CD4-positive, alpha-beta T cell treated with Interleukin-17A for 1 hour (primary cell): ENCODE data around the gene GCSH.

Source experiments
- DNase-seq: peaks from one replicate; pipeline ENCODE4 v3.0.0-alpha.2; 2020

Gene GCSH

DNA sequence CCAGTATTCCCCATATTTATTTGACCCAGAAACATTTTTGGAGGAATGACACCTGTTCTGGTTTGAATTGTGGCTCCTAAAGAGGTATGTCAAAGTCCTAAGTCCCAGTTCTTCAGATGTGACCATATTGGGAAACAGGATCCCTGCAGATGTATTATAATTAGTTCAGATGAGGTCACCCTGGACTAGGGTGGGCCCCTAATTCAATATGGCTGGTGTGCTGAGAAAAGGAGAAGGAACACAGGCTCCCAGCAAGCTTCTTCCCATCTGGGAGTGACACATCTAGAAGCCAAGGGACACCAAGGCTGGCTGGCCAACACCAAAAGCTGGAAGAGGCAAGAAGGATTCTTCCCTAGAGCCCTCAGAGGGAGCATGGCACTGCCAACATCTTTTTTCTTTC is 3.8 kb upstream of the GCSH start:
- no peak for DNase-seq

- no peak for DNase-seq
Measured at GRCh38 chr16:81097230-81097629, 1.0 kb upstream of the GCSH start.

DNA sequence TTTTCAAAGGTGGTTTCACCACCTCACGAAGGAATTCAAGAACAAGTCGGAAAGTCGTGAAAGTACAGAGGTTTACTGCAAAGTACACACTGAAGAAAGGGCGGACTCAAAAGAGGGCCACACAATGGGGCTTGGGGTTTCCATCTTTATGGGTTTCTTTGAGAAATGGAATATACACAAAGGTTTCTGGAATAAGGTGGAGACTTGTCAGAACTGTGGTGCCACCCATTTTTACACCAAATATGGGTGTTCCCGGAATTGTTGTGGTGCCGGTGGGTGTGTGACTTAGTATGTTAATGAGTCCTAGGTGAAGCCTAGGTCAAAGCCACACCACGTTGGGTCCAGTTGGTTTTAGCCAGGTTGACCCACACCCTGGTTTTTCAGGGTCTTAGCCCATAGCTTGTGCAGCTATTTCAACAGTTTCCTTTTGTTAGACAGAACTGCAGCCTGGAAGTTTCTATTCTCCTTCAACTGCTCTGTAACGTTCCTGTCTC is 567 bp upstream of the GCSH start:
- no peak for DNase-seq

DNA sequence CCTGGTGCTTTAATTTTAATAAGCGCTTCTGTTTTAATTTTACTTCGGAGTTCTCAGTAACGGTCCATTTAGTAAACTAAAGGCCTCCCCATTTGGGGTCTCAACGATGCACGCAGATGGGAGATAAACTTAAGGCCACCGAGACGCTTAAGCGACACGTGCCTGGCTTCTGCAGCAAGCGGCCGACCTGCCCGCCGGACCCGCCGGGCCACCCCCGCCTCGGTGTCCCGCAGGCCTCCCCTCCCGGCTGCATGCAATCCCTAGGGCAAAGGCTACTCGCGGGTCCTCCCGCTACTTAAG is 592 bp downstream of the GCSH start:
- no peak for DNase-seq

- DNase-seq = no peak
Measured at GRCh38 chr16:81094771-81095251, 1.4 kb downstream of the GCSH start.

DNA sequence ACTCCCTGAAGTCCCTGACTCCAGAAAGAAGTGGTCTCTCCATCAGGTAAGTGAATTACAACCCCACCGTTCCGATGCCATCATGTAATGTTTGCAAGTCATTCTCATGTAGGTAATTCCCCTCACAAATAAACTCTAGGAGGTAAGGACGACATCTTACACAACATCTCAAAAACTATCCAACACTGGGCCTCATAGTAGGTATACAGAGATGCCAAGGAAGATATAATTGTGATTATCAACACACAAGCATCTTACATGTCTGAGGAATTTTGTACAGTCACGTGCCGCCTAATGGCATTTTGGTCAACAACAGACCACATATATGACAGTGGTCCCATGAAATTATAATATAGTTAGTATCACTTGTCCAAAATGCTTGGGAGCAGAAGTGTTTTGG is 7.4 kb downstream of the GCSH start:
- no peak for DNase-seq

GRCh38 chr16:81081014-81081413 is 15.2 kb downstream of the GCSH start:
- DNase-seq = no peak

DNA sequence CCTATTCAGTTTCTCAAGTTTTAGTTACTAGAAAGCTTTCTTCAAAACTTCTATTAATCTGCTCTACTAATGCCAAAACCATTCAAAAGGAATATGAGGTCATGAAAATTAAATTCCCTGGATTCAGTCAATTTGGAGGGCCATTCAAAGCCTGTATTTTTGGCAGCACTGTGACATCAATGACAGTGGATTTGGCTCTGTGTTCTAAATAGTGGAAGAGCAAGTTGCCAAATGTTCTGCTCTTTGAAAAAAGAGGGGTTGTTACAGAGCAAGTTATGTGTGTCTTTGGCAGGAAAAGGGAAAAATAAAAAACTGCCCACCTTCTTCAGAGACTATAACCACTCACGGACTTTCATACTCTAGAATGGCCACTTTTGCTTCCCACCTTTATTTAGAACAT is 16.0 kb downstream of the GCSH start:
- DNase-seq = no peak

DNA sequence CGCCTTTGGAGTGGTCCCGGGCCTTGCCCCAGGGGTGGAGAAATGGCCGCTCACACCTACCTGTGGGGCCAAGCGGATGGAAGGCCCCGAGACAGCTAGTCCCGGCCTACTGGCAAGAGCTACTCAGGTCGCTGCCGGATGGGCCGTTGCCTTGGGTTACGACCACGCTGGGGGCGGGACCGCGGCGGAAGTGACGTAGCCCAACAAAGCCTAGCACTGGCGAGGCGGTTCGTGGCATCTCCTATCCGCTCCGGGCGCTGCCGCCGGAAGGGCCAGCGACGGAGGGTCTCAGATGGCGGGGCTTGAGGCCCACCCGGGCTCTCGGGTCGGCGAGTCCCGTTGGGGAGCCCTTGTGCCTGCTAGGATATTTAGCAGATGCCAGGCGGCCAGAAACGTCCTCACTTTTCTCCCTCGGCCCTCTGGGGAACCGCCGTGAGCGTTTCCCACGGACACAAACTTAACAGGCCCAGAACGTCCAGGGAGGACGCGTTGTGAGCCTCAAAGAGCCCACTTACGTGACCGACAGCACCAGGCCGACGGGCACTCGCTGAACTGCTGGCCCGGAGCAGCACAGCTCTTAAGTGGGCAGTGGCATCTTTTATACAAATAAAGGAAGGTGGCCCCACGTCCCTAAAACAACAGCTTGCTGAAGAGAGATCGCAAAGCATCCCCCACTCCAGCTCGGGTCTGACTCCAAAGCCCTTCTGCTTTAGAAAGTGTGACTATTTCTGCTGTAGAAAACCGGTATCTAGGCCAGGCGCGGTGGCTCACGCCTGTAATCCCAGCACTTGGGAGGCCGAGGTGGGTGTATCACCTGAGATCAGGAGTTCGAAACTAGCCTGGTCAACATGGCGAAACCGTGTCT is 18.9 kb downstream of the GCSH start, which contains the start of gene C16orf46:
C16orf46 (minus strand) TSS at position 163 of the 865 bp plus-strand sequence. CDS start 13,283 bp downstream, outside the sequence.
- peak; percentile 96 for DNase-seq

GRCh38 chr16:81076566-81077075 is 19.6 kb downstream of the GCSH start:
- DNase-seq = peak; percentile 96

GRCh38 chr16:81073560-81074330 is 22.4 kb downstream of the GCSH start:
- no peak for DNase-seq

GRCh38 chr16:81071805-81072204 is 24.4 kb downstream of the GCSH start:
- DNase-seq = no peak

DNA sequence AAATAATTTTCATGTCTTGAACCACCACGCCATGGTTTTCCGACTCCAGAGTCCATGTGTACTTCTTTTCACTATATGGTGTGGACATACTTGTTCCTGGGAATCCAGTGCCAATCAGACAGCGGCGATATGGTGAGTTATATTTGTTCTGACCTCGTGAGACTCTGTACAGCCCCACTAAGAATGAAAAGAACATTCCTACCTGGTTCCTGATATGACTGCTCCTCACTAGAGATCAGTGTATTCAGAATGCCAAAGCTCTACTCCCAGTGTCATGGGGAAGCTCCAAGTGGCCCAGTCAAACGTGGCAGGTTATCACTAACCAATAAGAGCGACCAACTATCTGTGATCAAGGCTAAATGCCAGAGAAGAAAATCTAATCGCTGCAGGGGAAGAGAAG is 25.2 kb downstream of the GCSH start:
- DNase-seq = no peak

- DNase-seq = no peak
Measured at GRCh38 chr16:81069063-81069462, 27.1 kb downstream of the GCSH start.

DNA sequence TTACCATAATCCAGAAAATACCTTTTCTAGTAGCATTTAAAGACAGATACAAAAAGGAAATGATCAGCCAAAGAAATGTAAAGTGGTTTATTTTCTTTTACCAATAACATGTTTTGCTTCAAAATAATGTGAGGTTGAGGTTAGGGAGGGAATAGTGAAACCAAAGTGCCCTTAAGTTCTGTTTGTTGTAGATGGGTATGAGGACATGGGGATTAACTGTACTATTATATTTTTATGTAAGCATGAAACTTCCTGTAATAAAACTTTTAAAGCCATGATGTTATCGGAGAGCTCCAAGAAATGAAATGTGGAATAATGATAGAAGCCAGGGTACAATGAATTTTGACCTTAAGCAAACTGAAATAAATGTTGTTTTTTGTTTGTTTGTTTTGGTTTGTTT is 29.0 kb downstream of the GCSH start:
- no peak for DNase-seq

DNA sequence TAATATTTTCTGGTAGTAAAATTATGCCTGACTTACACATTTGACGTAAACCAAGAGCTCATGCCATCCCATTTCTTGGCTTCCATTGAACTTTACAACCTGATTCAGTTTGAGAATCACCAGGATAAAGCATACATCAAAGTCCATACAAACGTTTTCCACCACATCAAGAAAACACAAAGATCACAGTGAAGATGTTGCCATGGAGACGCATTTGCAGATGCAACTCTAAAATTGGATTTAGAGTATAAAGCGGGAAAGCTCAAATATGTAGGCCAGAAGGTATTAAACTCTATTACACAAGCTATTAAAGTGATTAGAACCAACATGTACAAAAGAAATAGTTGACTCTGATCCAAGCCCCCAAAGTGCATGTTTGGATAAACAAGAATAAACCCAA is 29.5 kb downstream of the GCSH start:
- no peak for DNase-seq

DNA sequence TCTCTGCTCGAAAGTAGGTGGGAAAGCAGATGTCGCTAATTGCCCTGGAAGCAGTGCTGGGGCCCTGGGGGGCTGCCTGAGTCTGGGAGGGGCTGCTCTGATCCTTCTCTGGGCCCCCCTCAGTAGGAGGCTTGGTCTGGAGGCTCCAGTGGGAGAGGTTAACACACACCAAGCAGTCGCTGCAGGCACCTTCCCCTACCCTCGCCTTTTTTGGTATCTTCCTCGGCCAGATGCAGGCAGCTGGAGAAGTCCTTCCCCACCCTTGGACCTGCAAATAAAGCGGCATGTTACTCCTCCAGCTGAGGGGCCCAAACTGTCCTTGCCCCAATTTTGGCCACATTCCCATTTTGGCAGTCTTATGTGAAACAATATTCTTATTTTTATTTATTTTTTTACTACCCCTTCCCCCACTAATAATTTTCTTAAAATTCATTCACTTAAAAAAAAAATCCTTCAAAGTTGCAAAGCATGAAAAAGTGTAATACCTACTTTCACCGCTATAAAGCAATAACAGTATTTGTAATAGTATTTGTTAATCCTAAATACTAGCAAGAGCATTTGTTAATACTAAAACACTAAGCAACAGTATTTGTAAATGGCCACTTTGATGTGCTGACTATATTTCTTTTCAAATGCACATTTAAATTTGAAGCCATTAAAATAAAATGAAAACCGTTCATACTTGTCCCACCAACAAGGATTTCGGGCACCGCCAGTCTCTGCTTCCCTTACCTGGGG is 34.2 kb downstream of the GCSH start:
- DNase-seq = no peak

GRCh38 chr16:81061307-81061640 is 34.9 kb downstream of the GCSH start:
- DNase-seq = no peak

DNA sequence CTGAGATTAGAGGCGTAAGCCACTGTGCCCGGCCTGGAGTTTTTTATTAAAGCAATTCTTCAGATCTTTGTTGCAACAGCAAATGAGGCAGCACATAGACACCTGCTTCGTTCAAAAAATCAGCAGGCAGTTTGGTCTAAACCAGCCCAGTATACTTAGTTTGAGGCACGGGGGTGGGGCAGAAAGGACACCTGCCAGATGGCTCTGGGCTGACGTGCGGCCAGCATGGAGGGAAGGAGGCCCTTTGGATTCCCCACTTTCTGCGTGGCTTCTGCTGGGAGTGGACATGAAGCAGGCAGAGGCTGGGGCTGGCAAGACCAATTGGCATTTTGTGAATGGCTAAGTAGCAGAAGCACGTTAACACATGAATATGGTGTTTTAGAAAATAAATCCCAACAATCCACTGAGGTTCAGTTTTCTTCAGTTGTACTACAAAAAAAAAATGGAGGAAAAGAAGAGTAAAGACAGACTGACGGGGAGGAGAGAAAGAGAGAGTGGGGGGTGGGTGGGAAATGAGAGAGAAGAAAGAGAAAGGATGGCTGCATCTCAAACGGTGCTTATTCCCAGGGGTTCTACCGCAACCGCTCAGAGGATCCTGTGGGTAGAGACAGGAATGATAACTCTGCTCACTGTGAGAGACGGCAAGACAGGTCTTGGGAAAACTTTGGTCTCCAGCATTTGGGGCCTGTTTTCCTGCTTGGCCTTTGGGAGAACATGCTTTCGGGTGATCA is 35.5 kb downstream of the GCSH start:
- DNase-seq = no peak

- no peak for DNase-seq
Measured at GRCh38 chr16:81053761-81054160, 42.4 kb downstream of the GCSH start.

GRCh38 chr16:81042821-81043220 is 53.4 kb downstream of the GCSH start:
- no peak for DNase-seq

DNA sequence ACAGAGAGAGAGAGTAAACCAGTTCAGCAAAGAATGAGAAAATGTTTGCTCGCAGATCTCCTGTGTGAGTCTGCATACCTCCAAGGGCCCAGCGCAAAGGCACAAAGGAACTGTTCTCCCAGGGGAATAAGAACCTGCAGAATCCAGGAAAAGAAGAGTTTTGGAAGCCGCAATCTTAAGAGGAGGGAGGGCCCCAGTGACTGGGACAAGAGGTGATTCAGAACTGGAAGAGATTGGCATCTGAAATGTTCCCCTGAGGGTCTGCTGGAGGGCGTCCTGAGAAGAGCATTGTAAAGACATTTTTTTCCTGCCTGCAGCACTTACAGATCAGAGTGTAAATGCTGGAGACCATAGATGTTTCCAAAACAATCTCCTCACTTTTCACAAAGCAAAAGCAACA is 54.5 kb downstream of the GCSH start:
- no peak for DNase-seq

DNA sequence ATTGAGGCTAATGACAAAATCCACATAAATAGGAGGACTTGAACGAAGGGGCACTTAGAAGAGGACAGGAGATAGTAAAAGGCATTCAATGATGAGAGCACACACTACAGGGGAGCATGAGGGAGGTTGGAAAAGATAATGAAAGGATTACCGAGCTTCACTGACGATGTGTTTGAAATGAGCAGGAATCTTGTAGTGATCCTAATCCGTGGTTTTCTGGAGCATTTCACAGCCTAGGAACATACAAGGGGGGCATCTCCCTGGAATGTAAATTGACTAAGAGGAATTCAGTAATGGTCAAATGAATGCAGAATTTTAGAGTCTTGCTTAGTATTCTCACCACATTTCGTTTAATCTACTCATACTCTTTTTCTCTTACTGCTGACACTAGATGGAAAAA is 55.4 kb downstream of the GCSH start:
- DNase-seq = no peak
